CD4-positive, alpha-beta T cell treated with Interleukin-17A for 4 hours (primary cell): ENCODE measurements around the gene IPO13.

Source experiments
- DNase-seq: peaks from one replicate; pipeline ENCODE4 v3.0.0-alpha.2; 2020; ENCODE audit warnings: mixed read lengths

IPO13 gene

DNA sequence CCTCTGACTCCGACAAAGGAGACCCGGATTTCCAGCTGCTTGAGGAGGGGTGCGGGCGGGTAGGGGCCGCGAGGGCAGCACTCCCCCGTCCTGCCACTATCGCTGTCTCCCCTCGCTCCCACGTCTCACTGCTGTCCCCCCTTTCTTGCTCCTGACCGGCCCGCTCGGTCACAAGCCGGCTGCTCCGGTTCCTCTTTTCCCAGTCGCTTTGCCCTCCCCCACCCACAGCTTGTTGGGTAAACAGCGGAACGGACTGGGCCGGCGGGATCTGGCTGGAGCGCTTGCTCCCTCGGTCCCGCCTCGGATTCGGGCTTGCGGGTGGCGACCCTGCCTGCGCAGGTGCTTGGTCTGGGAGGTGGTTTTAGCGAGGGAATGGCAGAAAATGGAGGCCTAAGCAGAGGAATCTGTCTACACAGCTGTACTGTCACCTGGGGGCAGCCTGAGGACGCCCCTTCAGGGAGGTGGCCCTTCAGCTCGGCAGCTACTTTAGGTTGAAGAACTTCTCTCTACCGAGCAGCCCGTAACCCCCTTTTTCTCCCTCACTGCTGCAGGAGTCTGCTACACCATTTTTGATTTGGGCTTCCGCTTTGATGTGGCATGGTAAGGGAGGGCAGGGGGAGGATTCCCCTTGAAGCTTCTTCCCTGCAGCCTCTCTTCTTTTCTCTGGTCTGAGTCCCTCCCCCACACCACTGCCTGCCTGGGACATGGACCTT lies 28.7 kb downstream of the IPO13 start:
- DNase-seq = peak; percentile 59

DNA sequence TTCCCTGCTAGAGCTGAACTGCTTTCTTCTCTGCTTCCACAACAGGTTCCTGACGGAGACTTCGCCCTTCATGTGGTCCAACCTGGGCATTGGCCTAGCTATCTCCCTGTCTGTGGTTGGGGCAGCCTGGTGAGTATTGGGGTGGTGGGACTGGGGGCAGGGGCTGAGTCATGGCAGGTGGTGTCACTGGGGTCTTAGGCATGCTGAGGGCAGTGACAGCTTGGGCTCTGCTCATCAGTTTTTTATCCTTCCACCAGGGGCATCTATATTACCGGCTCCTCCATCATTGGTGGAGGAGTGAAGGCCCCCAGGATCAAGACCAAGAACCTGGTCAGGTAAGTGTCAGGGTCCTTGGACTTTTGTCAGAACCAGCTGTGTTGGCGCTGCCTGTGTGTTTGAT lies 29.3 kb downstream of the IPO13 start:
- DNase-seq = no peak

DNA sequence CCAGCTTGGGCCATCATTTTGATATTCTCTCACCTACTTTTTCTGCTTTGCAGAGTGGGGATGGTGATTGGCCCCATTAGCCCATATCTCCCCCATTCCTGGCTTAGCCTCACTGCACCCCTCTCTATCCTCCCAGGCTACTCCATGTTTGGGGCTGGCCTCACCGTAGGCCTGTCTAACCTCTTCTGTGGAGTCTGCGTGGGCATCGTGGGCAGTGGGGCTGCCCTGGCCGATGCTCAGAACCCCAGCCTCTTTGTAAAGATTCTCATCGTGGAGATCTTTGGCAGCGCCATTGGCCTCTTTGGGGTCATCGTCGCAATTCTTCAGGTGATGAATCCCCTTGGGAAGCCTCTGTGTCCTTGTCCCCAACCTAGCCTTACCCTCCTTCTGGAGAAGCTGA lies 30.1 kb downstream of the IPO13 start:
- DNase-seq = no peak

DNA sequence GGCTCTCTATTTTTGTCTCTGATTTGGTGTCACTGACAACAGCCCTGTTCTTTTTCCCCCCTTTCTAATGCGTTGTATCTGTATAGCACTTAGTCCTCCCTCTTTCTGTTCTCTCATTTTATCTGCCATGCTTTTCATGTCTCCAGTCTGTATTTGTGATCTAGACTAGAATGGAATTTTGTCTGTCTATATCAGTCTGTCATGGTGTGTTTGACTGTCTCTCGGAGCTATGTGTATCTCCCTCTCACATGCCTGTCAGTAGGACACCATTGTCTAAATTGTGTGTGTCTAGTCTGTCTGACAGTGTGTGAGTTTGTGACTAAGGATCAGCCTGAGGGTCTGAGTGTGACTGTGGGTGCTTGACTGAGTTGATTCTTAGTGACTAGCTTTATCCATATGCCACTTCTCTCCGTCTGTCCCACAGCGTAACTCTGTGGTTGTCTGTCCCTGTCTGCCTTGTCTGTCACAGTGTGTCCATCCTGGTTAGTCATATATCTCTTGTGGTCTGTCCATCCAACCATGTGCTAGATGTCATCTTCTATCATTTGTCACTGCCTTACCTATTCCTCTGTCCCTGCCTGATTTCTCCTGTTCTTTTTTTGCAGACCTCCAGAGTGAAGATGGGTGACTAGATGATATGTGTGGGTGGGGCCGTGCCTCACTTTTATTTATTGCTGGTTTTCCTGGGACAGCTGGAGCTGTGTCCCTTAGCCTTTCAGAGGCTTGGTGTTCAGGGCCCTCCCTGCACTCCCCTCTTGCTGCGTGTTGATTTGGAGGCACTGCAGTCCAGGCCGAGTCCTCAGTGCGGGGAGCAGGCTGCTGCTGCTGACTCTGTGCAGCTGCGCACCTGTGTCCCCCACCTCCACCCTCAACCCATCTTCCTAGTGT lies 30.9 kb downstream of the IPO13 start:
- no peak for DNase-seq

DNA sequence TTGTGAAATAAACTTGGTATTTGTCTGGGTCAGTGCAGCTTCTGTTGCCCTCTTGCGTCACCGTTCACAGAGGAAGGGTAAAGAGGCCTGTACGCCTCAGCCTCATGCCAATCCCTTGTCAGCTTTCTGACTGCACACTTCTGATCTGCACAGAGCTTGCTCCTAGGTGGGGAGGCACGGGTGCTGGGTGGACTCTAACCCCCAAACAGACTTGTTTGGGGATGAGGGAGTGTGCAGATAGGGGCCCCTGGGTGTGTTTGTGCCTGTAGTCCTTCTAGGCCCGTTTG lies 31.5 kb downstream of the IPO13 start:
- DNase-seq = no peak

DNA sequence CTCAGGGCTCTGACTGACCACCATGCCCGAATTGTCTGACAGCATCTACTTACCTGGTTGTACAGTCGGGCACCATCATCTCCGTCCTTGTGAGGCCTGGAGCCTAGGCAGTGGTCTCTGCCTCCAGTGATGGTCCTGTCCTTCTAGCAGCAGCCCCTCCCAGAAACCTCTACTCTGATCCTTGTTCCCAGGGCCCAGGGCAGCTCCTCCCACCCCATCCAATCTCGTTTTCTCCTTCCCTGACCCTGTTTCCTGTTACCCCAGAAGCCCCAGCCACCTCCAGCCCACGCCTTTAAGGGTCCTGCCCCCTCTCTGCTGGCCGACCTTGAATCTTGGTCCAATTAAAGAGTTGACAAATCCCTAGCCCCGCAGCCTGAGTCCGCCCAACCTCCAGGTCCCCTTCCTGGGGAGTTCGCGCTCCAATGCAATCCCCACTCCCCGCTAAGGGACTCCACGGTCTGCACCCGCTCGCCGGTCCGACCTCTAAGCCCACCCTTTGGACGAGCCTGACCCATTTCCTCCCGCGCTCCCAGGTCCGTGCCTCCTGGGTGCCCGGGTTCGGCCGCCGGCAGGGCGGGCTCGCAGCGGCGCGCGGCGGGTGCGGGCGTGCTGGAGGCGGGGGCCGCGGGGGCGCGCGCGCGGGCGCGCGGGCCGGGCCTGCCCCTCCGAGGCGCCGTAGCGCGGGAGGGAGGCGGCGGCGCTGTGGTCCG lies 32.0 kb downstream of the IPO13 start, which contains the start of gene B4GALT2:
TSS of gene B4GALT2 (plus strand) at position 660 of the 710 bp plus-strand sequence. CDS start 1,951 bp downstream, outside the sequence.
- peak; percentile 29 for DNase-seq

DNA sequence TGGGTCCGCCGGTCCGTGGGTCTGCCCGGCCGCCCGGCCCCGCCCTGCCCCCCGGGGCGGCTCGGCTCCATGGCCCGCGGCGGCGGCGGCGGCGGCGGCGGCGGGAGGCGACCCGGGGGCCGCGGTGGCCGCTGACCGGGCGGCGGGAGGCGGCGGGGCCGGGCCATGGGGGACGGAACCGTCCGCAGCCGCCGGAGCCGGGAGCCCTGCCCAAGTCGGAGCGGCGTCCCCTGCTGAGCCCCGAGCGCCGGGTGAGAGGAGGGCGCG lies 32.4 kb downstream of the IPO13 start:
- no peak for DNase-seq

DNA sequence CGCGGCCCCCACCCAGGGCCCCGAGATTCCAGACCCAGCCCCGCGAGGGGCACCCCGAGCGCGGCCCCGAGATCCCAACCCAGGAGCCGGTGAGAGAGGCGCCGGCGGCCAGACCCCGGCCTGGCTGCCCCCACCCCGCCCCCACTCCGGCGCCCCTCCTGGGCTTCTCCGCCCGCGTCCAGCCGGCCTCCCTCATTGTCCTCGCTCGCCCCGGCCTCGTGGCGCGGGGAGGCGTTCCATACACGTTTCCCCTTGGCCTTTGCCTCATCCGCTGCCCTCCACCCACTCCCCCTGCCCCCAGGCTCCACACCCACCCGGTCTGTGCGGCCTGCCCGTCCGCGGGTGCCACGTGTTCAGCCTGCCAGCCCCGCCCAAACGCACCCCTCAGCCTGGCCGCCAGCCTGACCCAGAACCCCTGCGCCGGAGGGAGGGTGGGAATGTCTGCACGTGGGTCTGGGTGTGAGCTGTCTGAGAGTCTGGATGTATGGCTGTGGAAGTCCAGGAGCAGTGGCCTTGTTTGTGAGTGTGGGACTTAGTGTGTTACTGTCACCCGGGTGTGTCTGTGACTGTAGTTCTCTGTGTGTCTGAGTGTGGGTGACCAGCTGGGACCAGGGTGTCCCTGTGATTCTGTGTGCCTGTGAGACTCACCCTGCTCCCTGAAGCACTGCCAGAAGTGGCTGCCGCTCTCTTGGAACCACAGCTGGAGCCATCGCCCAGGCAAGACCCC lies 32.9 kb downstream of the IPO13 start:
- peak; percentile 11 for DNase-seq

DNA sequence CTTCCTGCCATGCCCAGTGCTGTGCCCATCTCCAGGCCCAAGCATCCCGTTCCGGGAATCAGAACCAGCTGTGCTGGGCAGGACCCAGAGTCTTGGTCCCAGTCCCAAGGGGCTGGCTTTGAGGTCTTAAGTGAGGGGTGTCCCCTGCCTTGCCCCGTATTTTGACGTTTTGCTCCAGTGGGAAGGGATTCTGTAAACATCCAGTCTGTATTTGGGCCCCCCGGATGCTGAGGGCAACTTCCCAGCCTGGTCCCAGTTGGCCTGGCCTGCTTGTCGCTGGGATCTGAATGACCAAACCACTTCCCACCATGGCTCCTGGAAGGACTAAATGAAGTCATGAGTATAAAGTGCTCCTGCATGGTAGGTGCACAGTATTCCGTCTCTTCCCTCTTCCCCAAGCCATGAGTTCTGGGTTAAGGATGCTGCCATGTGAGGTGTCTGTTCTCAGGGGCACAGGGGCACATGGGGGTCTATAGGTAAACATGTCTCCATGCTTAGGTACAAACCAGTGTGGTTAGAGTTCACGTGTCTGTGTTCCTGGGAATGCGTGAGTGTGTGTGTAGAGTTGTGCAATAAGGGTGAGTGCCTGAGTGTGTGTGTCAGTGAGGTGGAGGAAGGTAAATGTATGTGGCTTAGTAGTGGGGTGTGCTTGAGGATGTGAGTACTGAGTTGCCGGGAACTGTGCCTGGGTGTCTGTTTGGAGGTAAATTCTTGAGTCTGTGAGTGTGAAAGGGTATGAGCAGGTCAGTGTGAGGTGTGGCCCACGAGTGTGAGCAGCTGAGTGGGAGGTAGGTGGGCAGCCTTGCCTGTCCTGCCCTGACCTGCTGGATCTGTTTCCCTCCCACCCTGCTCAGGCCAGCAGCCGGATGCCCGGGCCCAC lies 33.7 kb downstream of the IPO13 start:
- DNase-seq = no peak

DNA sequence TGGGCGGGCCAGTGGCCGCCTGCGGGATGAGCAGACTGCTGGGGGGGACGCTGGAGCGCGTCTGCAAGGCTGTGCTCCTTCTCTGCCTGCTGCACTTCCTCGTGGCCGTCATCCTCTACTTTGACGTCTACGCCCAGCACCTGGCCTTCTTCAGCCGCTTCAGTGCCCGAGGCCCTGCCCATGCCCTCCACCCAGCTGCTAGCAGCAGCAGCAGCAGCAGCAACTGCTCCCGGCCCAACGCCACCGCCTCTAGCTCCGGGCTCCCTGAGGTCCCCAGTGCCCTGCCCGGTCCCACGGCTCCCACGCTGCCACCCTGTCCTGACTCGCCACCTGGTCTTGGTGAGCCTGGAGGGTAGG lies 34.4 kb downstream of the IPO13 start:
- no peak for DNase-seq

DNA sequence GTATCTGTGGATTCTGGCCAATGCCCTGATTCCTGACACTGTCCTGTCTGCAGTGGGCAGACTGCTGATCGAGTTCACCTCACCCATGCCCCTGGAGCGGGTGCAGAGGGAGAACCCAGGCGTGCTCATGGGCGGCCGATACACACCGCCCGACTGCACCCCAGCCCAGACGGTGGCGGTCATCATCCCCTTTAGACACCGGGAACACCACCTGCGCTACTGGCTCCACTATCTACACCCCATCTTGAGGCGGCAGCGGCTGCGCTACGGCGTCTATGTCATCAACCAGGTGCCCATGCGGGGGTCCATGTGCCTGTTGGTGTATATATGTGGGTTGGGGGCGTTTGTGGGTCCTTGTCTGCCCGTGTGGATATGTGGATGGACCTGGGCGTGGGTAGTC lies 34.9 kb downstream of the IPO13 start:
- no peak for DNase-seq

DNA sequence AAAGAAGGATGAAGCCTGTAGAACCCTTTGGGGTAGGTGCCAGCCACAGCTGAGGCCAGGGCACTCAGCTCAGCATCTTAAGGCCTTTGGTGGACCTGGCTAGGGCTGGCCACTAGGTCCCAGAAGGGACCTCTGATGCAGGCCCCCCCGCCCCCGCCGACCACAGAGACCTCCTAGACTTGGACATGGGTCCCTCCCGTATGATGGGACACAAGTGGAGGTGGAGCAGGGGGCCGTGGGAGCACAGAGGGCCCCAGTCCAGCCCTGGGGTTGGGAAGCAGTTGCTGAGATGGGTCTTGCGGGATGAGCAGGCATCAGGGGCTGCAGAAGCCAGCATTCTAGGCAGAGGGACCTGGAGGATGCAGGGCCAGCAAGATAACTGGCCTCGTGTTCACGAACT lies 35.5 kb downstream of the IPO13 start:
- DNase-seq = no peak

DNA sequence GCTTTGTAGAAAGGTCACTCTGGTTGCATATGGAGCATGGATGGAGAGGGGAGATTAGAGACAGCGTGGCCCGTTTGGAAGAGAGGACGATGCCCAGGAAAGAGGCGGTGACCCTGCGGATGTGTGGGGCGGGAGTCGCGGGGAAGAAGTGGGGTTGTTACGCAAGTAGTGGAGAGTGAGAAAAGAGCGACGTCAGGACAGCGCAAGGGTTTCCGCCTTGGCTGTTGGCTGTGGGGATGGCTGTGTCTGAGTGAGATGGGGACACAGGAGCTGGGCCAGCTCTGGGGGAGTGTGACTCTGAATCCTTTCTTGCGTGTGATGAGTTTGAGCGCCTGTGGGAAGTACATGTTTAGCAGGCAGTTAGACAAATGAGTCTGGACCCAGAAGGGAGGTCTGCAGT lies 36.1 kb downstream of the IPO13 start:
- DNase-seq = no peak

DNA sequence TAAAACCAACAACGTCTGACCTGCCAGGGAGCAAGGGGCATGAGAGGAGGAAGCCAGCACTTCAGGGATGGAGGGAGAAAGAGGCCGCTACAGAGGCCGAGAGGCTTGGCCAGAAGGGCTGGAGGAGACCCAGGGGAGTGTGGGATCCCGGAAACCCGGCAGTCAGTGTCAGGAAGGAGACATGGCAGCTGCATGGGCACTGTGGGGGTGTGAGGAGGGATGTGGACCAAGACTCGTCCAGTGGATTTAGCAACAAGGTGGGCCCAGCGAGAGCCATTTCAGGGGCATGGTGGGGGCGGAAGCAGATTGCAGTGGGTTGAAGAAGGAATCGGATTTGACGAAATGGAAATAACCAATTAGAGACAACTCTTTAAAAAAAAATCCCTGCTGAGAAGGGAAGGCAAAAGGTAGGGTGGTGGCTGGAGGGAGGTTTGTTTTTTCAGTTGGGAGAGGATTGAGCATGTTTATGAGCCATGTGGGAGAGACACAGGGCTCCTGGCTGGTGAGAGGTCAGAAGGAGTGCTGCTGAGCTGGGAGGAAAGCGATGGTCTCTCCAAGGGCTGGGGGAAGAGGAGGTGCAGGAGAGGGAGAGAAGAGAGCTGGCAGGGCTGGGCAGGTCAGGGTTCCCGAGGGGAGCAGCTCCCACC lies 36.6 kb downstream of the IPO13 start:
- no peak for DNase-seq

DNA sequence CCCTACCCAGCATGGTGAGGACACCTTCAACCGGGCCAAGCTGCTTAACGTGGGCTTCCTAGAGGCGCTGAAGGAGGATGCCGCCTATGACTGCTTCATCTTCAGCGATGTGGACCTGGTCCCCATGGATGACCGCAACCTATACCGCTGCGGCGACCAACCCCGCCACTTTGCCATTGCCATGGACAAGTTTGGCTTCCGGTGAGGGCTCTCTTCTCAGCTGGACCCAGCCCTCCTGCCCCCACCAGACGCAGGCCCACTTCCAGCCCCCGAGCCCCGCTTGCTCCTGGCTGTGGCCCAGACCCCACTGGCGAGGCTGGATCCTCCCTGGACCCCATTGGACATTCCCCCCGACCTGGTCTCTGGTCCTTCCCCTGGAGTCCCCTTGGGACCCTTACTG lies 38.1 kb downstream of the IPO13 start:
- no peak for DNase-seq

DNA sequence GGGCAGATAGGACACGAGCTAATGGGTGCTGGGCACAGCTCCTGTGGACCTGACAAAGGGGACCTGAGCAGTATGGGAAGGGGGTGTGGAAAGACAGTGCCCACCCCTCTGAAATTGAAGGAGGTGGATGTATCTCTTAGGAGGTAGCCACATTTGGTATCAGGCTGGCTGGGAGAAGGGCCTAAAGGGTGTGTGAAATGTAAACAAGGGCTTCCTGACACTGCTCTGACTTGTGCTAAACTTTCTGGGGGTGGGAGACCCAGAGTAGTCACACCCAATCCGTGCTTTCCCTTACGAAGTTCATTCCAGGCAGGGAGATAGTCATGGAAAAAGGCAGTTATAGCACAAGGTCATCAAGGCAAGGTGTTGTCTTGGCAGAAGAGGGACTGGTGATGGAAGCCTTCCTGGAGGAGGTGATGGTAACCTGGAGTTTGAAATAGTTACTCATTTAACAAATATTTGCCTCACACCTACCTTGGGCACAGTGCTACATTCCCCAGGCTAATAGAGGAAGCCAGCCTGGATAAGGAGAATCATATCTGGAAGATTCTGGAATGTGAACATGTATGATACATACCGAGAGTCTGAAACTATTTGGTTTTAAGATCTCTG lies 39.3 kb downstream of the IPO13 start:
- DNase-seq = no peak

DNA sequence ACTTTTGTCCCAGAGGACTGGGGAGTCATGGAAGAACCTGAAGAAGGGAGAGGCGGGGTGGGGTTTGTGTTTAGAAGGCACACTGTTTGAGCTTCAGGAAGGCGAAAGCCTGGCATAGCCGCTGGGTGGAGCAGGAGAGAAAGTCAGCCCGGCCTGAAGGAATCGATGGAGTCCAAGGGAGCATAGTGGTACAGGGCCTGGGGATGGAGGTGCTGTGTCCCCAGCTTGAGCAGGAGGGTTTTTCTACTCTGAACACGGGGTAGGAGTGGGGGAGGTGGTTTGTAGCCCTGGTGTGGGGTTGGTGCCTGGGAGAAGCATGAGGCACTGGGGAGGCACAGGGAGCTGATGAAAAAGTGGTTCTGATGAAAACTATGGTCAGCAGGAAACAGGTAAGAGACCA lies 40.0 kb downstream of the IPO13 start:
- no peak for DNase-seq

DNA sequence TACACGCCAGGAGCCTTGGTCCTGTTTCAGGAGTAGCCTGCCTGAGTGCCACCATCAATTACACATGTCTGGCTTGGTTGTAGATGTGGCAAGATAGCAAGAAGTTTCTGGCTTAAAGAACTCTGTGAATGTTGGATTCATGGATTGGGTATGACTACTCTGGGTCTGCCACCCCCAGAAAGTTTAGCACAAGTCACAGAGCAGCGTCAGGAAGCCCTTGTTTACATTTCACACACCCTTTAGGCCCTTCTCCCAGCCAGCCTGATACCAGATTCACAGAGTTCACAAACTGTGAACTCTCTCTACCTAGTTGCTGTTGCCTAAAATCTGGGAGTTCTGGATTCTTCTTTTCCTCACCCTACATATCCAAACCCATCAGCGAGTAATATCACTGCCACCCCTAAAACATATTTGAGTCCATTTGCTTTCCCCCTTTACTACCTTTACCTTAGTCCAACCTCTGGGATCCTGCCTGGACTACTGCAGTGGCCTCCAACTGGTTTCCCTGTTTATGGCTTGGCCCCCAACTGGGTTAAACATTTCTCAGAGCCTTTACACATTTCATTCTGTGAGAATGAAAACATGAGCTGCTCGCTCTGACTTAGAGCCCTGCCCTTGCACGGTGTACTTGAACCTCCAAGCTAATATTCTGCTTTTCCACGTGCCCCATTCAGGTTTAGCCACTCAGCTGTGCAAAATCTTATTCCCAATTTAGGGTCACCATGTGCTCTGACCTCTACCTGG lies 40.6 kb downstream of the IPO13 start:
- DNase-seq = no peak

DNA sequence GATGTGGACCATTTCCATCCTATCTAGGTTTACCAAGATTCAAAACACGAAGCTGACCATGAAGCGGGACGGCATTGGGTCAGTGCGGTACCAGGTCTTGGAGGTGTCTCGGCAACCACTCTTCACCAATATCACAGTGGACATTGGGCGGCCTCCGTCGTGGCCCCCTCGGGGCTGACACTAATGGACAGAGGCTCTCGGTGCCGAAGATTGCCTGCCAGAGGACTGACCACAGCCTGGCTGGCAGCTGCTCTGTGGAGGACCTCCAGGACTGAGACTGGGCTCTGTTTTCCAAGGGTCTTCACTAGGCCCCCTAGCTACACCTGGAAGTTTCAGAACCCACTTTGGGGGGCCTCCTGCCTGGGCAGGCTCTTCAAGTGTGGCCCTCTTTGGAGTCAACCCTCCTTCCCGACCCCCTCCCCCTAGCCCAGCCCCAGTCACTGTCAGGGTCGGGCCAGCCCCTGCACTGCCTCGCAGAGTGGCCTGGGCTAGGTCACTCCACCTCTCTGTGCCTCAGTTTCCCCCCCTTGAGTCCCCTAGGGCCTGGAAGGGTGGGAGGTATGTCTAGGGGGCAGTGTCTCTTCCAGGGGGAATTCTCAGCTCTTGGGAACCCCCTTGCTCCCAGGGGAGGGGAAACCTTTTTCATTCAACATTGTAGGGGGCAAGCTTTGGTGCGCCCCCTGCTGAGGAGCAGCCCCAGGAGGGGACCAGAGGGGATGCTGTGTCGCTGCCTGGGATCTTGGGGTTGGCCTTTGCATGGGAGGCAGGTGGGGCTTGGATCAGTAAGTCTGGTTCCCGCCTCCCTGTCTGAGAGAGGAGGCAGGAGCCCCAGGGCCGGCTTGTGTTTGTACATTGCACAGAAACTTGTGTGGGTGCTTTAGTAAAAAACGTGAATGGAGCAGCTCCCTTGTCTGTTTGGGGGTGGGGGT lies 43.8 kb downstream of the IPO13 start:
- DNase-seq = no peak

DNA sequence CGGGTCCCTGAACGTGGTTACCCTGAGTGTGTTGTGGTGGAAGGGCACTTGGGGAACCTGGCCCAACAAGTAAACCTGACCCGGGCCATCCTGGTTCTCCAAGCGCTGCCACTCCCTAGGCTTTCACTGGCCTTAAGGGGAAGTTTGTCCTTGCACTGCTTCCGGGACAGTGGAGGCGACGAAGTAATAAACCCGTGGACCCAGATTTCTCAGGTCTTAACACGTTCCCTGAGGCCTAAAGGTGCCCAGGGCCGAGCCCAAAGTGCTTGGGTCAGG lies 44.4 kb downstream of the IPO13 start:
- DNase-seq = no peak
